Adrenal gland (tissue), 12 donors: Measurements from ENCODE around the gene ICAM5. TPM values are rescaled to one million over a fixed set of nuclear protein-coding genes. Genes with fewer than 3 reads are reported as not detected.

Source experiments
- DNase-seq, 7 donors: peaks; one replicate each; pipeline ENCODE4 v3.0.0-alpha.2; 2019 to 2020
- H3K27ac ChIP-seq, 5 donors: fragments of 200-600 bp; sonication (generic) in 4 of 5; 1 replicate in 3 of 5; 2 replicates in 2 of 5; pipeline versions ENCODE4 v1.5.1 to v1.8.0; 2016 to 2020; ENCODE audit warnings: mild to moderate bottlenecking in 1 of 5
- H3K27me3 ChIP-seq: fragments of 200-600 bp; 2 replicates; pipeline ENCODE4 v1.8.0; 2021
- H3K36me3 ChIP-seq, 2 donors: fragments of 200-600 bp; replicated peaks in 1 of 2; 1 replicate in 1 of 2; 2 replicates in 1 of 2; pipeline versions ENCODE4 v1.5.1 to v1.8.0; 2018 to 2022
- H3K4me1 ChIP-seq, 2 donors: fragments of 200-600 bp; replicated peaks in 1 of 2; 1 replicate in 1 of 2; 2 replicates in 1 of 2; pipeline versions ENCODE4 v1.5.1 to v1.8.0; 2018 to 2021
- H3K4me3 ChIP-seq, 4 donors: fragments of 200-600 bp; sonication (generic) in 3 of 4; one replicate each; pipeline ENCODE4 v1.5.1; 2016 to 2018
- H3K9me3 ChIP-seq, 3 donors: fragments of 200-600 bp; sonication (generic) in 1 of 3; replicated peaks in 1 of 3; 1 replicate in 2 of 3; 2 replicates in 1 of 3; pipeline versions ENCODE4 v1.5.1 to v1.8.0; 2016 to 2021
- POLR2A ChIP-seq, 2 donors: fragments of 450-650 bp; IDR thresholded peaks; one replicate each; pipeline ENCODE4 v1.6.1; 2017; ENCODE audit warnings: antibody characterized with exemption in 2 of 2, mild to moderate bottlenecking in 2 of 2, moderate library complexity in 1 of 2
- WGBS, 4 donors: extraction: QIAGEN DNeasy Blood & Tissue Kit in 2 of 4; methylation state at CpG; one replicate each; pipeline versions ENCODE4 v1.1.5 to v1.1.7; 2013 to 2017; 5-methylcytosine and 5-hydroxymethylcytosine counted together
- intact Hi-C, 2 donors: fragments of 100-400 bp; cut with DNase I; formaldehyde crosslinking; loops; one replicate each; pipeline versions ENCODE4 v1.14.1 to v1.15.0; 2022 to 2023
- polyA plus RNA-seq, 3 donors: library from polyadenylated mRNA; stranded (reverse); fragments of 200-250 nt in 2 of 3; fragments of 350-450 nt in 1 of 3; fragmentation: Illumina TruSeq in 1 of 3; extraction: RNeasy Lipid Tissue Mini Kit (QIAGEN cat#74804) in 1 of 3; gene quantifications; one replicate each; pipeline ENCODE4 v1.2.3, GENCODE V29; 2013 to 2014
- total RNA-seq, 9 donors: library from RNA; depleted of rRNA in 4 of 9; stranded (reverse); fragments of >200 nt in 4 of 9; fragments of 120-200 nt in 1 of 9; fragmentation: NEBNext Ultra II Directional in 1 of 9; extraction: Animal tissue kit (Norgen Biotek cat#: 25700) in 1 of 9; gene quantifications; one replicate each; pipeline versions ENCODE4 v1.1.0 to v1.2.4, GENCODE V29; 2013 to 2023
- TF ChIP-seq, protein P1 (sequence below), 6 experiments: fragments of 450-650 bp in 4 of 6; fragments of 200-600 bp in 2 of 6; sonication (generic) in 1 of 6; IDR thresholded peaks; 1 replicate in 5 of 6; 2 replicates in 1 of 6; pipeline versions ENCODE4 v1.5.1 to v1.8.0; 2016 to 2021; ENCODE audit warnings: antibody characterized with exemption in 6 of 6, mild to moderate bottlenecking in 2 of 6, moderate library complexity in 1 of 6
- donor health status: healthy with polysubstance abuse.
- donor health status: Bipolar disorder and iron deficiency.
- donor health status: DM: yes; HTN: yes; CAD: no.
- donor health status: DM: no; HTN: no; CAD: no.
- donor health status: DM: no; HTN: no; CAD: no.
- donor health status: DM: yes; HTN: yes; CAD: no.

Gene ICAM5
- total and polyA plus RNA-seq, 12 donors = 0.06 to 2.2 (median 0.49) TPM; not detected in 3

DNA sequence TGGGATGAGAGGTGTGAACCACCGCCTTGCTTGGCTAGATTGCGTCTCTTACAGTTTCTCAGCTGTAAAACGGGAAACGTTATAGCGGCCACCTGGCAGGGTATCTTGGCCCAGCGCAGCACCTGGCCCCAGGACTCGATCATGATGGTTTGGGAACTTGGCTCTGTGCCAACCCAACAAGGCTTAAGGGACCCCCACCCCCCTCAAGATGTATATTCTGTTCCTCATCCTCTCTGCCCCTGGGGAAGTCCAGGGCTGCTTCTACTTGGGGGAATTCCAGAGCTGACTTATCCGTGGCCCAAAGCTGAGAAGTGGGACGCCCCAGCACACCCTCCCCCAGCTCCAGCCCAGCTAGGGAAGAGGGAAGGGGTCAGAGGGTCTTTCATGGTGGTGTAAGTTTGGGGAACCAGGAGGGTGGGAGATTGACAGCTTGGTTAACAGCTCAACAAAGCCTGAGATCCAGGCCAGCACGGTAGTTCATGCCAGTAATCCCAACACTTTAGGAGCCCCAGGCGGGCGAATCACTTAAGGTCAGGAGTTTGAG, 18.1 kb upstream of the ICAM5 start:
- DNase-seq = peak in 1 of 7 donors; percentile 31
- Histone ChIP-seq H3K27me3 (no peaks in the 10 kb centered on the region), H3K9me3 (no peaks in the 10 kb centered on the region), H3K4me3 (peak overlapping the region in 2 of 4 donors; percentile 22 to 42), H3K36me3 (peaks cover 0 to 12% of the 10 kb centered on the region in 2 donors), H3K4me1 (peaks cover 5 to 19% of the 10 kb centered on the region in 2 donors), H3K27ac (peak overlapping the region; percentile 64 to 88 (median 74))
- TF ChIP-seq POLR2A (IDR thresholded peaks at IDR 0.05) = no peak
- TF ChIP-seq, protein P1, sequence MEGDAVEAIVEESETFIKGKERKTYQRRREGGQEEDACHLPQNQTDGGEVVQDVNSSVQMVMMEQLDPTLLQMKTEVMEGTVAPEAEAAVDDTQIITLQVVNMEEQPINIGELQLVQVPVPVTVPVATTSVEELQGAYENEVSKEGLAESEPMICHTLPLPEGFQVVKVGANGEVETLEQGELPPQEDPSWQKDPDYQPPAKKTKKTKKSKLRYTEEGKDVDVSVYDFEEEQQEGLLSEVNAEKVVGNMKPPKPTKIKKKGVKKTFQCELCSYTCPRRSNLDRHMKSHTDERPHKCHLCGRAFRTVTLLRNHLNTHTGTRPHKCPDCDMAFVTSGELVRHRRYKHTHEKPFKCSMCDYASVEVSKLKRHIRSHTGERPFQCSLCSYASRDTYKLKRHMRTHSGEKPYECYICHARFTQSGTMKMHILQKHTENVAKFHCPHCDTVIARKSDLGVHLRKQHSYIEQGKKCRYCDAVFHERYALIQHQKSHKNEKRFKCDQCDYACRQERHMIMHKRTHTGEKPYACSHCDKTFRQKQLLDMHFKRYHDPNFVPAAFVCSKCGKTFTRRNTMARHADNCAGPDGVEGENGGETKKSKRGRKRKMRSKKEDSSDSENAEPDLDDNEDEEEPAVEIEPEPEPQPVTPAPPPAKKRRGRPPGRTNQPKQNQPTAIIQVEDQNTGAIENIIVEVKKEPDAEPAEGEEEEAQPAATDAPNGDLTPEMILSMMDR (IDR thresholded peaks at IDR 0.05) = no peak
- intact Hi-C loops = no loop called here
- WGBS, 4 donors = 33 to 41% (median 34%) methylated on average over 3 to 12 of the region's 12 CpGs

DNA sequence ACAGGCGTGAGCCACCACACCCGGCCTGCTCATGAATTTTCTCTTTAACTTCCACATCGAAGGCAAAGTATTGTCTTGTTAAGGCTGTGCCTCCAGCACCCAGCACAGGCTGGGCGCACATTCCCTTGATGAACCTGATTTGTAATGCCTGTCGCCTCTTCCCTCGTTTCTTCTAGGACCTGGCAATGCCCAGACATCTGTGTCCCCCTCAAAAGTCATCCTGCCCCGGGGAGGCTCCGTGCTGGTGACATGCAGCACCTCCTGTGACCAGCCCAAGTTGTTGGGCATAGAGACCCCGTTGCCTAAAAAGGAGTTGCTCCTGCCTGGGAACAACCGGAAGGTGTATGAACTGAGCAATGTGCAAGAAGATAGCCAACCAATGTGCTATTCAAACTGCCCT, 15.2 kb upstream of the ICAM5 start:
- peaks cover 5 to 19% of the 10 kb centered on the region in 2 donors for H3K4me1 ChIP-seq
- 80 to 95% (median 86%) methylated on average over 8 to 10 of the region's 10 CpGs for WGBS, 4 donors
- DNase-seq = no peak
- no peaks in the 10 kb centered on the region for H3K27me3 ChIP-seq
- no peak overlapping the region for H3K4me3 ChIP-seq
- peaks cover 0 to 26% of the 10 kb centered on the region in 2 donors for H3K36me3 ChIP-seq
- TF ChIP-seq, protein P1 (IDR thresholded peaks at IDR 0.05) = no peak
- no peak for TF ChIP-seq POLR2A (IDR thresholded peaks at IDR 0.05)
- no peak overlapping the region for H3K27ac ChIP-seq
- no peaks in the 10 kb centered on the region for H3K9me3 ChIP-seq
- intact Hi-C loops = no loop called here

DNA sequence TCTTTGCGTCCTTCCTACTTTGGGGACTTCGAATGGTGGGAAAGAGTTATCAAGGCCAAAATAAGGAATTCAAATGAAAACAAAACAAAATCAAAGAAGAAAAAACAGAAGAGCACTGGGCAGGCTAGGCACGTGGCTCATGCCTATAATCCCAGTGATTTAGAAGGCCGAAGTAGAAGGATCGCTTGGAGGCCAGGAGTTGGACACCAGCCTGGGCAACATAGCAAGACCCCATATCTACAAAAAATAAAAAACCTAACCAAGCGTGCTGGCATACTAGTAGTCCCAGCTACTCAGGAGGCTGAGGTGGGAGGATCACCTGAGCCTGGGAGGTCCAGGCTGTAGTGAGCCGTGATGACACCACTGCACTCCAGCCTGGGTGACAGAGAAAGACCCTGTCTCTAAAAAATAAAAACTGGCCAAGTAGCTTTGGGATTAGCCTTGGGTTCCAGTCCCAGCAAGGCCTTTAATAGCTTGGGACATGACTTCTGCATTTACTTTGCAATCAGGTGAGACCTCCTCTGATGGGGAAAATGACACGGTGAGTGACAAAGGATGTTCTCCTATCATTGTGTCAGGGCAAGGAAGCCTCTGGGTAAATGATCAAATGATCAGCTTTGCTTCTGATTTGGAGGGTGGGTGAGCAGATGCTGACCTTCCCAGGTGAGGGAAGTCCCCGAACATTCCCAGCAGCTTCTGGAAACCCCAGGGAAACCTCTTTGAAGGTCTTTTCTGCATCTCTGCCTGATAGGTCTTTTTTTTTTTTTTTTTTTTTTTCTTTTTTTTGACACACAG, 11.8 kb upstream of the ICAM5 start:
- Histone ChIP-seq H3K4me1 (no peaks in the 10 kb centered on the region), H3K36me3 (peaks cover 0 to 32% of the 10 kb centered on the region in 2 donors)

DNA sequence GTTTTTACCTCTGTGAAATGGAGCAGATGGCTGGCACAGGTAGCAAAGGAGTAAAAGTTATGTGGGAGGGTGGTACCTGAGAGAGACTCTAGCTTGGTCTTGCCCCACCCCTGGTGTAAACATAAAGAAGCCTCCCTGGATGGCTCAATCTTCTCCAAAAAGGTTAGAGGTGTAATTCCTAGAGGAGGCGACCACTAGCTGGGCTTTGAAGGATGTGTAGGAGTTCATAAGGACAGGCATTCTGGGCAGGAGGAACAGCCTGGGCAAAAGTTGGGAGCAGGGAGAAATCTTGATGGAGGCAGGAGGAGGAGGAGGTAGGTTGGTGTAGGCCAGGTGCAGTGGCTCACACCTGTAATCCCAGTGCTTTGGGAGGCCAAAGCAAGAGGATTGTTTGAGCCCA, 10.8 kb upstream of the ICAM5 start:
- TF ChIP-seq POLR2A (IDR thresholded peaks at IDR 0.05) = no peak
- 70 to 100% (median 85%) methylated on average over 1 of the region's 1 CpG for WGBS, 4 donors
- Histone ChIP-seq H3K4me1 (no peaks in the 10 kb centered on the region), H3K4me3 (no peak overlapping the region), H3K27me3 (no peaks in the 10 kb centered on the region), H3K9me3 (no peaks in the 10 kb centered on the region), H3K36me3 (peaks cover 0 to 42% of the 10 kb centered on the region in 2 donors), H3K27ac (no peak overlapping the region)
- DNase-seq = no peak
- intact Hi-C loops = no loop called here

More for the DNA sequence above, 11.8 kb upstream of the ICAM5 start:
- WGBS, 4 donors = 86 to 91% (median 88%) methylated on average over 9 of the region's 9 CpGs
- intact Hi-C loops = no loop called here
- Histone ChIP-seq H3K9me3 (no peaks in the 10 kb centered on the region), H3K27ac (no peak overlapping the region), H3K27me3 (no peaks in the 10 kb centered on the region), H3K4me3 (no peak overlapping the region)
- DNase-seq = no peak
- no peak for TF ChIP-seq POLR2A (IDR thresholded peaks at IDR 0.05)
- TF ChIP-seq, protein P1 (IDR thresholded peaks at IDR 0.05) = no peak
